Tibial artery (tissue), 4 donors: Measurements from ENCODE around the gene STRA6.

Experiments used
- DNase-seq, 2 donors: peaks; one replicate each; pipeline ENCODE4 v3.0.0-alpha.2; 2019
- H3K27ac ChIP-seq, 2 donors: fragments of 200-600 bp; sonication (generic) in 1 of 2; 1 replicate in 1 of 2; 2 replicates in 1 of 2; pipeline ENCODE4 v1.5.1; 2018 to 2019; ENCODE audit warnings: mild to moderate bottlenecking in 1 of 2
- H3K27me3 ChIP-seq, 2 donors: fragments of 200-600 bp; sonication (generic) in 1 of 2; one replicate each; pipeline versions ENCODE4 v1.5.1 to v1.6.0; 2016 to 2019
- H3K36me3 ChIP-seq, 3 donors: fragments of 200-600 bp; sonication (generic) in 2 of 3; one replicate each; pipeline ENCODE4 v1.5.1; 2016 to 2019; ENCODE audit warnings: mild to moderate bottlenecking in 2 of 3
- H3K4me1 ChIP-seq, 4 donors: fragments of 200-600 bp; sonication (generic) in 2 of 4; 1 replicate in 3 of 4; 2 replicates in 1 of 4; pipeline ENCODE4 v1.5.1; 2016 to 2019
- H3K4me3 ChIP-seq, 2 donors: fragments of 200-600 bp; sonication (generic) in 1 of 2; 1 replicate in 1 of 2; 2 replicates in 1 of 2; pipeline ENCODE4 v1.5.1; 2018 to 2019; ENCODE audit warnings: mild to moderate bottlenecking in 2 of 2
- H3K9me3 ChIP-seq, 3 donors: fragments of 200-600 bp; sonication (generic) in 1 of 3; one replicate each; pipeline ENCODE4 v1.5.1; 2016 to 2019
- CTCF ChIP-seq, 2 experiments: fragments of 200-600 bp in 1 of 2; fragments of 450-650 bp in 1 of 2; IDR thresholded peaks; one replicate each; pipeline ENCODE4 v1.5.1; 2017 to 2019; ENCODE audit warnings: antibody characterized with exemption in 2 of 2, mild to moderate bottlenecking in 1 of 2, moderate library complexity in 1 of 2
- intact Hi-C: fragments of 100-400 bp; cut with DNase I; formaldehyde crosslinking; loops from one replicate; pipeline ENCODE4 v1.15.0; 2023; ENCODE audit warnings: low total_unique reads

Gene STRA6

DNA sequence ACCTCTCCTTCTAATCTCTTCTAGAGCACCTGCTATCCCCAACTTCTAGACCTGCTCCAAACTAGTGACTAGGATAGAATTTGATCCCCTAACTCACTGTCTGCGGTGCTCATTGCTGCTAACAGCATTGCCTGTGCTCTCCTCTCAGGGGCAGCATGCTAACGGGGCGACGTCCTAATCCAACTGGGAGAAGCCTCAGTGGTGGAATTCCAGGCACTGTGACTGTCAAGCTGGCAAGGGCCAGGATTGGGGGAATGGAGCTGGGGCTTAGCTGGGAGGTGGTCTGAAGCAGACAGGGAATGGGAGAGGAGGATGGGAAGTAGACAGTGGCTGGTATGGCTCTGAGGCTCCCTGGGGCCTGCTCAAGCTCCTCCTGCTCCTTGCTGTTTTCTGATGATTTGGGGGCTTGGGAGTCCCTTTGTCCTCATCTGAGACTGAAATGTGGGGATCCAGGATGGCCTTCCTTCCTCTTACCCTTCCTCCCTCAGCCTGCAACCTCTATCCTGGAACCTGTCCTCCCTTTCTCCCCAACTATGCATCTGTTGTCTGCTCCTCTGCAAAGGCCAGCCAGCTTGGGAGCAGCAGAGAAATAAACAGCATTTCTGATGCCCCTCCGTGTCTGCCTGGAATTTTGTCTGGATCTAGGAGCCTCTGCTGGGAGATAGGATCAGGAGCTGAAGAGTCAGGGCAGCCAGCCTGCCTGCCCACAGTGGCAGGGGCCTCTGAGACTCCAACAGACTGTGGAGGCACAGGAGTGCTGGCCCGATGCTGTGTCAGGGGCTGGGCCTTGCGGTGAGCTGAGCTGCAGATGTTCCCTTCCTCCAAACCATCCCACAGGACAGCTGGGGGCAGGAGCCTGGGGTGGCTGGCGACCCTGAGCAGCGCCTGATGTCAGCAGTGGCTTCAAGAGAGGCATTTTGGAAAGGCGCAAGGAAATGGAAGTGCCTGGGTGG is 26.0 kb downstream of the STRA6 start:
- H3K9me3 ChIP-seq = no peaks in the 10 kb centered on the region
- no peak overlapping the region for H3K4me3 ChIP-seq
- H3K27me3 ChIP-seq = no peaks in the 10 kb centered on the region
- intact Hi-C loops = no loop called here
- no peak for TF ChIP-seq CTCF (IDR thresholded peaks at IDR 0.05)
- H3K36me3 ChIP-seq = peaks cover 0 to 15% (median 7%) of the 10 kb centered on the region in 3 donors
- peaks cover 12 to 93% (median 86%) of the 10 kb centered on the region in 4 donors for H3K4me1 ChIP-seq
- DNase-seq = peak; percentile 10 to 61
- peak overlapping the region; percentile 79 to 92 for H3K27ac ChIP-seq

DNA sequence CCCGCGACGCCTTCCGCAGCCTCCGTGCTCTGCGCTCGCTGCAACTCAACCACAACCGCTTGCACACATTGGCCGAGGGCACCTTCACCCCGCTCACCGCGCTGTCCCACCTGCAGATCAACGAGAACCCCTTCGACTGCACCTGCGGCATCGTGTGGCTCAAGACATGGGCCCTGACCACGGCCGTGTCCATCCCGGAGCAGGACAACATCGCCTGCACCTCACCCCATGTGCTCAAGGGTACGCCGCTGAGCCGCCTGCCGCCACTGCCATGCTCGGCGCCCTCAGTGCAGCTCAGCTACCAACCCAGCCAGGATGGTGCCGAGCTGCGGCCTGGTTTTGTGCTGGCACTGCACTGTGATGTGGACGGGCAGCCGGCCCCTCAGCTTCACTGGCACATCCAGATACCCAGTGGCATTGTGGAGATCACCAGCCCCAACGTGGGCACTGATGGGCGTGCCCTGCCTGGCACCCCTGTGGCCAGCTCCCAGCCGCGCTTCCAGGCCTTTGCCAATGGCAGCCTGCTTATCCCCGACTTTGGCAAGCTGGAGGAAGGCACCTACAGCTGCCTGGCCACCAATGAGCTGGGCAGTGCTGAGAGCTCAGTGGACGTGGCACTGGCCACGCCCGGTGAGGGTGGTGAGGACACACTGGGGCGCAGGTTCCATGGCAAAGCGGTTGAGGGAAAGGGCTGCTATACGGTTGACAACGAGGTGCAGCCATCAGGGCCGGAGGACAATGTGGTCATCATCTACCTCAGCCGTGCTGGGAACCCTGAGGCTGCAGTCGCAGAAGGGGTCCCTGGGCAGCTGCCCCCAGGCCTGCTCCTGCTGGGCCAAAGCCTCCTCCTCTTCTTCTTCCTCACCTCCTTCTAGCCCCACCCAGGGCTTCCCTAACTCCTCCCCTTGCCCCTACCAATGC is 27.1 kb downstream of the STRA6 start:
- intact Hi-C loops = no loop called here

GRCh38 chr15:74174958-74175253 is 27.7 kb downstream of the STRA6 start:
- intact Hi-C loops = no loop called here
- peak overlapping the region; percentile 47 to 56 for H3K4me3 ChIP-seq

More for the DNA sequence above, 27.1 kb downstream of the STRA6 start:
- DNase-seq = peak; percentile 18 to 65
- peak overlapping the region; percentile 79 to 92 for H3K27ac ChIP-seq
- H3K9me3 ChIP-seq = no peaks in the 10 kb centered on the region
- peak overlapping the region; percentile 47 to 56 for H3K4me3 ChIP-seq
- no peak for TF ChIP-seq CTCF (IDR thresholded peaks at IDR 0.05)
- H3K27me3 ChIP-seq = no peaks in the 10 kb centered on the region
- peaks cover 0 to 15% (median 7%) of the 10 kb centered on the region in 3 donors for H3K36me3 ChIP-seq
- peaks cover 12 to 88% (median 83%) of the 10 kb centered on the region in 4 donors for H3K4me1 ChIP-seq

GRCh38 chr15:74174219-74174957 is 28.2 kb downstream of the STRA6 start:
- intact Hi-C loops = no loop called here
- H3K27ac ChIP-seq = peak overlapping the region; percentile 79 to 92
- H3K36me3 ChIP-seq = peaks cover 0 to 15% (median 7%) of the 10 kb centered on the region in 3 donors
- no peaks in the 10 kb centered on the region for H3K27me3 ChIP-seq
- peak; percentile 57 to 86 for DNase-seq
- peaks cover 6 to 78% (median 73%) of the 10 kb centered on the region in 4 donors for H3K4me1 ChIP-seq
- H3K4me3 ChIP-seq = peak overlapping the region; percentile 47 to 56
- H3K9me3 ChIP-seq = no peaks in the 10 kb centered on the region
- no peak for TF ChIP-seq CTCF (IDR thresholded peaks at IDR 0.05)

More at GRCh38 chr15:74174958-74175253, 27.7 kb downstream of the STRA6 start:
- no peak for TF ChIP-seq CTCF (IDR thresholded peaks at IDR 0.05)
- Histone ChIP-seq H3K36me3 (peaks cover 0 to 15% (median 7%) of the 10 kb centered on the region in 3 donors), H3K4me1 (peaks cover 10 to 82% (median 77%) of the 10 kb centered on the region in 4 donors), H3K27ac (peak overlapping the region; percentile 79 to 92), H3K9me3 (no peaks in the 10 kb centered on the region), H3K27me3 (no peaks in the 10 kb centered on the region)
- peak in 1 of 2 donors; percentile 76 for DNase-seq
